NT2/D1 (cell line): ENCODE results near the gene RPRD1A.
"Not testable (repeated sequence)": the region's sequence is repeated elsewhere in the genome, so short reads cannot be mapped to it uniquely, and the experiment has no call there.

Experiments
- DNase-seq: peaks from one replicate; pipeline ENCODE4 v3.0.0-alpha.2; 2011; ENCODE audit warnings: low read depth, low spot score
- H3K27me3 ChIP-seq: 2 replicates; pipeline ENCODE4 v1.6.0; 2011; ENCODE audit warnings: mild to moderate bottlenecking; ENCODE audit not compliant: insufficient read length, insufficient read depth
- H3K36me3 ChIP-seq: 2 replicates; pipeline ENCODE4 v1.6.1; 2011; ENCODE audit warnings: mild to moderate bottlenecking, low read length, mixed read lengths; ENCODE audit not compliant: insufficient read depth, insufficient read length
- H3K4me1 ChIP-seq: 2 replicates; pipeline ENCODE4 v1.5.1; 2011; ENCODE audit not compliant: insufficient read depth, insufficient read length
- H3K4me3 ChIP-seq: 2 replicates; pipeline ENCODE4 v1.5.1; 2011; ENCODE audit warnings: low read depth; ENCODE audit not compliant: insufficient read length
- H3K9ac ChIP-seq: 2 replicates; pipeline ENCODE4 v1.6.0; 2011; ENCODE audit warnings: low read depth; ENCODE audit not compliant: insufficient read length
- H3K9me3 ChIP-seq: 2 replicates; pipeline ENCODE4 v1.5.1; 2011; ENCODE audit warnings: mild to moderate bottlenecking, low read length; ENCODE audit not compliant: insufficient read depth
- SUZ12 ChIP-seq: IDR thresholded peaks from 2 replicates; pipeline ENCODE4 v1.6.1; 2011; ENCODE audit not compliant: insufficient read length, insufficient read depth; ENCODE audit errors: extremely low read depth
- YY1 ChIP-seq: IDR thresholded peaks from 2 replicates; pipeline ENCODE4 v1.6.1; 2011; ENCODE audit not compliant: insufficient read length, insufficient read depth
- ZNF274 ChIP-seq: IDR thresholded peaks from 2 replicates; pipeline ENCODE4 v1.6.1; 2011; ENCODE audit warnings: mild to moderate bottlenecking, low read depth, low read length

Gene RPRD1A

DNA sequence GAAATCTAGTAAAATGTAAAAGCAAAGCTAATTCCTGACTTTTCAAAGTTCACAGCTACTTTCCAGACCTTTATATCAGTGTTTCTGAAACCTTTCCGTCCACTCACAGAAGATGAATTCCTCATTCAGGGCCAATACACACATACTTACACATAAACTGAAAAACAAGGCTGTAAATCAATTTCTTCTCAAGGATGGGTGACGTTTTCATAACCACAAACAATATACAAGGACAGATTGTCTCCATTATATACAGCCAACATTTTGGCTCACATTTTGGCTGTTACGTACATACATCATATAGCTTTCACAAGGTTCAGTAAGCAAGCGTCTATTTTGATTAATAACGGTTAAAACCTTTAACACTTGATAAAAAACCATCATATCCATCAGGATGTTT lies 1.4 kb downstream of the RPRD1A start:
- H3K27me3 ChIP-seq: no peaks in the 10 kb centered on the region
- DNase-seq: no peak
- H3K4me1 ChIP-seq: no peaks in the 10 kb centered on the region
- peak overlapping the region; percentile 94 for H3K4me3 ChIP-seq
- H3K36me3 ChIP-seq: peaks cover 10% of the 10 kb centered on the region
- no peak for TF ChIP-seq SUZ12
- no peak for TF ChIP-seq ZNF274
- no peak for TF ChIP-seq YY1
- H3K9ac ChIP-seq: peak overlapping the region; percentile 95
- 0 out of 2 replicates have a peak, but pooled peaks cover 7% of the 10 kb centered on the region for H3K9me3 ChIP-seq

DNA sequence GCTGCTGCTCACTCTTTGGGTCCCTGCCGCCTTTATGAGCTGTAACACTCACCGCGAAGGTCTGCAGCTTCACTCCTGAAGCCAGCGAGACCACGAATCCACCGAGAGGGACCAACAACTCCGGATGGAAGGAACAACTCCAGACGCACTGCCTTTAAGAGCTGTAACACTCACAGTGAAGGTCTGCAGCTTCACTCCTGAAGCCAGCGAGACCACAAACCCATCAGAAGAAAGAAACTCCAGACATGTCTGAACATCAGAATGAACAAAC lies 2.6 kb downstream of the RPRD1A start:
- H3K9me3 ChIP-seq, H3K4me3 ChIP-seq, H3K4me1 ChIP-seq, H3K27me3 ChIP-seq, H3K9ac ChIP-seq, DNase-seq: not testable (repeated sequence)
- H3K36me3 ChIP-seq: peaks cover 10% of the 10 kb centered on the region

DNA sequence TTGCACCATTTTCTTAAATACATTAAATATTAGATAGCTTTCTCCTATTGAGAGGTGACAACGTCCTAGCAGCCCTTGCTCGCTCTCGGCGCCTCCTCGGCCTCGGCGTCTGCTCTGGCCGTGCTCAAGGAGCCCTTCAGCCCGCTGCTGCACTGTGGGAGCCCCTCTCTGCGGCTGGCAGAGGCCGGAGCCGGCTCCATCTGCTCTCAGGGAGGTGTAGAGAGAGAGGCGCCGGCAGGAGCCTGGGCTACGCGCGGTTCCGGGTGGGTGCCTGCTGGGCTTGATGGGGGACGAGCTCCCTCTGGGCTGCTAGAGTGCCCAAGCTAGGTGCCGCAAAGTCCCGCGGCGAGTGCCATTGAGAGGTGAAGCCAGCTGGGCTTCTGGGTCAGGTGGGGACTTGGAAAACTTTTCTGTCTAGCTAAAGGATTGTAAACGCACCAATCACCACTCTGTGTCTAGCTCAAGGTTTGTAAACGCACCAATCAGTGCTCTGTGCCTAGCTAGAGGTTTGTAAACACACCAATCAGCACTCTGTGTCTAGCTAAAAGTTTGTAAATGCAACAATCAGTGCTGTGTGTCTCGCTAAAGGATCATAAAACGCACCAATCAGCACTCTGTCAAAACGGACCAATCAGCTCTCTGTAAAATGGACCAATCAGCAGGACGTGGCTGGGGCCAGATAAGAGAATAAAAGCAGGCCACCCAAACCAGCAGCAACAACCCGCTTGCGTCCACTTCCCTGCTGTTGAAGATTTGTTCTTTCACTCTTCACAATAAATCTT lies 3.1 kb downstream of the RPRD1A start:
- H3K9ac ChIP-seq: no peak overlapping the region
- H3K36me3 ChIP-seq: peaks cover 10% of the 10 kb centered on the region
- H3K27me3 ChIP-seq: no peaks in the 10 kb centered on the region
- no peaks in the 10 kb centered on the region for H3K4me1 ChIP-seq
- 0 out of 2 replicates have a peak, but pooled peaks cover 7% of the 10 kb centered on the region for H3K9me3 ChIP-seq
- DNase-seq: no peak
- H3K4me3 ChIP-seq: no peak overlapping the region
- TF ChIP-seq YY1 (no peak), ZNF274 (no peak), SUZ12 (no peak)

DNA sequence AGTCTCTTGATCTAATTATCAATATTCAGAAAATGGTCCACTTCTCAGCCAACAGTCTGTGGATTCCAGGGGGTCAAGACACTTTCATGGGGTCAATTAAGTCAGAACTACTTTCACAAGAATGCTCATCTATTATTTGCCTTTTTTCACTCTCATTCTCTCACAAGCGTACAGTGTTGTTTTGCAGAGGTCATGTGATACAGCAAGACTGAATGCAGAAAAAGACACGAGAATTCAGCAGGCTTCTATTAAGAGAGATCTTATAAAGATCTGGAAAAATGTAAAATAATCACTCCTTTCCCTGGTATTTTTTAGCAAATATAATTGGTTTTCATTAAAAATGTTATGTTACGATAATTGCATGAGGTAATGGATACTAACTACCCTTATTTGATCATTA lies 8.7 kb downstream of the RPRD1A start:
- DNase-seq: no peak
- TF ChIP-seq SUZ12 (no peak), YY1 (no peak), ZNF274 (no peak)

DNA sequence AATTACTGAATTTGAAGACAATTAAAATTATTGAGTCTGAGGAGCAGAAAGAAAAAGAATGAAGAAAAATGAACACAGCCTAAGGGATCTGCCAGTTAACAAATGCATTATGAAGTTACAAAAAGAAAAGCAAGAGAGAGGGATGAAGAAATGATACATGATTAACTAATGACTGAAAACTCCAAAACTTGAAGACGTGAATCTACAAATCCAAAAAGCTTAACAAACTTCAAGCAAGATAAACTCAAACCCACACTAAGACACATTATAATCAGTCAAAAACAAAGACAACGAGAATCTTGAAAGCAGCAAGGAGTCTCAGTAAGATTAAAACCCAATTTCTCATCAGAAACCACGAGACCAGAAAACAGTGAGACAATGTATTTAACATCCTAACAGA lies 15.6 kb downstream of the RPRD1A start:
- no peak for DNase-seq
- Histone ChIP-seq H3K27me3 (no peaks in the 10 kb centered on the region), H3K4me3 (no peak overlapping the region), H3K9me3 (peaks cover 8% of the 10 kb centered on the region; the same call in 1 of the 2 replicates), H3K9ac (no peak overlapping the region), H3K36me3 (peaks cover 5% of the 10 kb centered on the region), H3K4me1 (no peaks in the 10 kb centered on the region)
- TF ChIP-seq YY1: no peak
- TF ChIP-seq SUZ12: no peak
- TF ChIP-seq ZNF274: no peak

More for the DNA sequence above, 8.7 kb downstream of the RPRD1A start:
- Histone ChIP-seq H3K9me3 (no peaks in the 10 kb centered on the region), H3K27me3 (no peaks in the 10 kb centered on the region), H3K4me3 (no peak overlapping the region), H3K36me3 (peaks cover 5% of the 10 kb centered on the region), H3K4me1 (no peaks in the 10 kb centered on the region), H3K9ac (no peak overlapping the region)

DNA sequence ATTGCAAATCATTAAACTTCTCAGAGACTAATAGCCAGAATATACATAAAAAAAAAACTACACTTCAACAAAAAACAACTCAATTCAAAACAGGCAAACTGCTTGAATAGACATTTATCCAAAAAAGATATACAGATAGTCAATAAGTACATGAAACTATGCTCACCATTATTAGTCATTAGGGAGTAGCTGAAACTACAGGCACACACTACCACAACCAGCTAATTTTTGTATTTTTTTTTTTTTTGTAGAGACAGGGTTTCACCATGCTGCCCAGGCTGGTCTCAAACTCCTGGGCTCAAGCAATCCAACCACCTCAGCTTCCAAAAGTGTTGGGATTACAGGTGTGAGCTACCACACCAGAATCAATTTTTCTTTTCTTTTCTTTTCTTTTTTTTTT lies 16.9 kb downstream of the RPRD1A start:
- H3K9ac ChIP-seq: no peak overlapping the region
- H3K4me1 ChIP-seq: no peaks in the 10 kb centered on the region
- TF ChIP-seq ZNF274 (no peak), YY1 (no peak), SUZ12 (no peak)
- H3K36me3 ChIP-seq: peaks cover 5% of the 10 kb centered on the region
- H3K27me3 ChIP-seq: no peaks in the 10 kb centered on the region
- no peak overlapping the region for H3K4me3 ChIP-seq
- H3K9me3 ChIP-seq: peaks cover 8% of the 10 kb centered on the region; the same call in 1 of the 2 replicates
- DNase-seq: no peak

DNA sequence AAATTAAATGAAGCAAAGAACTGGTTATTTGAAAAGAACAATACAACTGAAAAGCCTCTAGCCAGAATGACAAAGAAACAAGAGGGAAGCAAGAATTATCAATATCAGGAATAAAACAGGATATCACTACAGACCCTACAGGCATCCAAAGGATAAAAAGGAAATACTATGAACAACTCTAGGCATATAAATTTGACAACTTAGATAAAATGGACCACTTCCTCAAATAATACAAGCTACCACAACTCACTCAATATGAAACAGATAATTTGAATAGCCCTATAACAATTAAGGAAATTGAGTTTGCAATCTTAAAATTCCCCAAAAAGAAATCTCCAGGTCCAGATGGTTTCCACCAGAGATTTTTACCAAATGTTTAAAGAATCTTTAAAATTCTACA lies 19.8 kb downstream of the RPRD1A start:
- H3K27me3 ChIP-seq: no peaks in the 10 kb centered on the region
- no peaks in the 10 kb centered on the region for H3K4me1 ChIP-seq
- no peaks in the 10 kb centered on the region for H3K36me3 ChIP-seq
- H3K9ac ChIP-seq: no peak overlapping the region
- no peak for DNase-seq
- H3K4me3 ChIP-seq: no peak overlapping the region
- H3K9me3 ChIP-seq: peaks cover 8% of the 10 kb centered on the region; the same call in 1 of the 2 replicates
- TF ChIP-seq SUZ12: no peak
- no peak for TF ChIP-seq YY1
- TF ChIP-seq ZNF274: no peak

DNA sequence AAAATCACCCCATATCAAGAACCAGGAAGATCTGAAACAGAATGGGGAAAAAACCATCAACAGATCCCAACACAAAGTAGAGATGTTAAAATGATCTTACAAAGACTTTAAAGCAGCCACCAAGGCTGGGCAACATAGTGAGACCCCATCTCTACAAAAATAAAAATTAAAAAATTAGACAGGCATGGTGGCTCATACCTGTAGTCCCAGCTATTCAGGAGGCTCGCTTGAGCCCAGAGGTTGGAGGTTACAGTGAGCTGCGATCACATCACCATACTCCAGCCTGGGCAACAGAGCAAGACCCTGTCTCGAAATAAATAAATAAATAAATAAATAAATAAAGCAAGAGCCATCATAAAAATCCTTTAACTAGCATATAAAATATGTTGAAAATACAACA lies 20.5 kb downstream of the RPRD1A start:
- TF ChIP-seq SUZ12: no peak
- TF ChIP-seq YY1: no peak
- TF ChIP-seq ZNF274: no peak
- H3K27me3 ChIP-seq: no peaks in the 10 kb centered on the region
- no peak overlapping the region for H3K4me3 ChIP-seq
- no peaks in the 10 kb centered on the region for H3K4me1 ChIP-seq
- H3K36me3 ChIP-seq: no peaks in the 10 kb centered on the region
- H3K9me3 ChIP-seq: peaks cover 4% of the 10 kb centered on the region; the same call in 1 of the 2 replicates
- DNase-seq: no peak
- H3K9ac ChIP-seq: no peak overlapping the region
